ENCODE results near the gene LYRM4. TPM values are rescaled to one million over a fixed set of nuclear protein-coding genes. Genes with fewer than 3 reads are reported as not detected.

LYRM4 gene
- total RNA-seq, 4 donors from 2014 or later, result 16.9 to 20.9 (median 18.4) TPM

- DNase-seq (ENCODE audit: extremely low spot score), result no peak
- H3K4me1 ChIP-seq, result peaks cover 14 to 28% (median 22%) of the 10 kb centered on the region in 4 donors
- TF ChIP-seq POLR2A (IDR thresholded peaks at IDR 0.05; ENCODE audit: low read depth), result no peak
- no peak for TF ChIP-seq POLR2AphosphoS5 (IDR thresholded peaks at IDR 0.05)
- no peak for TF ChIP-seq EP300 (IDR thresholded peaks at IDR 0.05)
- TF ChIP-seq CTCF (IDR thresholded peaks at IDR 0.05), result no peak
- no peaks in the 10 kb centered on the region for H3K36me3 ChIP-seq
- H3K27ac ChIP-seq (replicated peaks in 1 of 4), result no peak overlapping the region
- H3K27me3 ChIP-seq, result no peaks in the 10 kb centered on the region
- no peaks in the 10 kb centered on the region for H3K9me3 ChIP-seq
- no peak overlapping the region for H3K4me3 ChIP-seq
- 70% methylated on average over 4 of the region's 4 CpGs for WGBS
- intact Hi-C loops (cut with DNase I), result loop anchor here (10.0 kb wide), 1 partner anchor 57 kb away; no protein-coding TSS in a partner anchor
Observed at GRCh38 chr6:5081955-5082354, 178.8 kb downstream of the LYRM4 start.

- H3K27ac ChIP-seq (replicated peaks in 1 of 4), result no peak overlapping the region
- no peaks in the 10 kb centered on the region for H3K36me3 ChIP-seq
- no peak for DNase-seq (ENCODE audit: extremely low spot score)
- H3K4me3 ChIP-seq, result no peak overlapping the region
- no peaks in the 10 kb centered on the region for H3K9me3 ChIP-seq
- intact Hi-C loops (cut with DNase I), result loop anchor here (10.0 kb wide), 1 partner anchor 56 kb away; no protein-coding TSS in a partner anchor
- 100% methylated on average over 3 of the region's 3 CpGs for WGBS
- no peak for TF ChIP-seq POLR2A (IDR thresholded peaks at IDR 0.05; ENCODE audit: low read depth)
- no peak for TF ChIP-seq POLR2AphosphoS5 (IDR thresholded peaks at IDR 0.05)
- no peak for TF ChIP-seq EP300 (IDR thresholded peaks at IDR 0.05)
- no peak for TF ChIP-seq CTCF (IDR thresholded peaks at IDR 0.05)
- no peaks in the 10 kb centered on the region for H3K27me3 ChIP-seq
- H3K4me1 ChIP-seq, result peaks cover 8 to 20% (median 14%) of the 10 kb centered on the region in 4 donors
Observed at GRCh38 chr6:5081182-5081581, 179.6 kb downstream of the LYRM4 start.

GRCh38 chr6:5080574-5080973 lies 180.2 kb downstream of the LYRM4 start:
- Histone ChIP-seq H3K4me1 (peaks cover 6 to 14% (median 8%) of the 10 kb centered on the region in 4 donors), H3K4me3 (no peak overlapping the region), H3K9me3 (no peaks in the 10 kb centered on the region), H3K27ac (replicated peaks in 1 of 4) (no peak overlapping the region), H3K36me3 (no peaks in the 10 kb centered on the region), H3K27me3 (no peaks in the 10 kb centered on the region)
- no peak for DNase-seq (ENCODE audit: extremely low spot score)
- intact Hi-C loops (cut with DNase I), result loop anchor here (10.0 kb wide), 1 partner anchor 56 kb away; no protein-coding TSS in a partner anchor
- TF ChIP-seq POLR2AphosphoS5 (IDR thresholded peaks at IDR 0.05) (no peak), EP300 (IDR thresholded peaks at IDR 0.05) (no peak), CTCF (IDR thresholded peaks at IDR 0.05) (no peak), POLR2A (IDR thresholded peaks at IDR 0.05; ENCODE audit: low read depth) (no peak)
- WGBS, result 61% methylated on average over 3 of the region's 3 CpGs

- peaks cover 4 to 9% (median 6%) of the 10 kb centered on the region in 4 donors for H3K4me1 ChIP-seq
- WGBS, result 83% methylated on average over 2 of the region's 2 CpGs
- no peak overlapping the region for H3K4me3 ChIP-seq
- no peak overlapping the region for H3K27ac ChIP-seq (replicated peaks in 1 of 4)
- H3K36me3 ChIP-seq, result no peaks in the 10 kb centered on the region
- no peaks in the 10 kb centered on the region for H3K27me3 ChIP-seq
- TF ChIP-seq POLR2AphosphoS5 (IDR thresholded peaks at IDR 0.05) (no peak), CTCF (IDR thresholded peaks at IDR 0.05) (no peak)
- no peaks in the 10 kb centered on the region for H3K9me3 ChIP-seq
- no peak for DNase-seq (ENCODE audit: extremely low spot score)
- intact Hi-C loops (cut with DNase I), result loop anchor here (10.0 kb wide), 1 partner anchor 55 kb away; no protein-coding TSS in a partner anchor
Observed at GRCh38 chr6:5079692-5080091, 181.1 kb downstream of the LYRM4 start.

- DNase-seq (ENCODE audit: extremely low spot score), result no peak
- 77% methylated on average over 5 of the region's 5 CpGs for WGBS
- Histone ChIP-seq H3K4me3 (no peak overlapping the region), H3K36me3 (no peaks in the 10 kb centered on the region), H3K9me3 (no peaks in the 10 kb centered on the region), H3K4me1 (no peaks in the 10 kb centered on the region), H3K27ac (replicated peaks in 1 of 4) (no peak overlapping the region), H3K27me3 (no peaks in the 10 kb centered on the region)
- intact Hi-C loops (cut with DNase I), result no loop called here
- TF ChIP-seq EP300 (IDR thresholded peaks at IDR 0.05) (no peak), POLR2A (IDR thresholded peaks at IDR 0.05; ENCODE audit: low read depth) (no peak), CTCF (IDR thresholded peaks at IDR 0.05) (no peak), POLR2AphosphoS5 (IDR thresholded peaks at IDR 0.05) (no peak)
Observed at GRCh38 chr6:5078121-5078669, 182.6 kb downstream of the LYRM4 start.

Measured in esophagus muscularis mucosa (tissue), 4 donors.